TTC549 (cell line): ENCODE results near the gene HCN3.
A peak's percentile ranks its signal among the peaks of the same experiment; 100 is the strongest.
"Not testable (repeated sequence)": the region's sequence is repeated elsewhere in the genome, so short reads cannot be mapped to it uniquely, and the experiment has no call there.

Source experiments
- FAIRE-seq: peaks from 2 replicates; lab custom pipeline; 2012; peaks lifted over from hg19 to GRCh38; lab: Jason Lieb, UNC

Gene HCN3

GRCh38 chr1:155277070-155277901 is at the start of gene HCN3:
HCN3 (plus strand) TSS chr1:155277463; CDS start chr1:155277591, 128 bp downstream.
- FAIRE-seq = peak; percentile 74

GRCh38 chr1:155228096-155228427 is 49.2 kb upstream of the HCN3 start:
- no peak for FAIRE-seq

GRCh38 chr1:155231302-155231701 is 46.0 kb upstream of the HCN3 start:
- not testable (repeated sequence) for FAIRE-seq

GRCh38 chr1:155232001-155232978 is 45.0 kb upstream of the HCN3 start:
- not testable (repeated sequence) for FAIRE-seq

GRCh38 chr1:155233502-155233901 is 43.8 kb upstream of the HCN3 start:
- FAIRE-seq = not testable (repeated sequence)

- FAIRE-seq = not testable (repeated sequence)
Measured at GRCh38 chr1:155235375-155235774, 41.9 kb upstream of the HCN3 start.

GRCh38 chr1:155236451-155236850 is 40.8 kb upstream of the HCN3 start:
- no peak for FAIRE-seq

- FAIRE-seq = peak; percentile 69
Measured at GRCh38 chr1:155241069-155241679, 36.1 kb upstream of the HCN3 start.

- FAIRE-seq = no peak
Measured at GRCh38 chr1:155241841-155242264, 35.4 kb upstream of the HCN3 start.

GRCh38 chr1:155242805-155243358 is 34.4 kb upstream of the HCN3 start:
- FAIRE-seq = no peak

- FAIRE-seq = peak; percentile 96
Measured at GRCh38 chr1:155244368-155245162, 32.7 kb upstream of the HCN3 start.

- no peak for FAIRE-seq
Measured at GRCh38 chr1:155245163-155245524, 32.1 kb upstream of the HCN3 start.

GRCh38 chr1:155246796-155247195 is 30.5 kb upstream of the HCN3 start:
- FAIRE-seq = not testable (repeated sequence)

GRCh38 chr1:155247667-155248553 is 29.4 kb upstream of the HCN3 start:
- FAIRE-seq = no peak

- FAIRE-seq = no peak
Measured at GRCh38 chr1:155250246-155250632, 27.0 kb upstream of the HCN3 start.

GRCh38 chr1:155250633-155251449 is 26.4 kb upstream of the HCN3 start:
- peak; percentile 81 for FAIRE-seq

GRCh38 chr1:155251566-155251965 is 25.7 kb upstream of the HCN3 start:
- FAIRE-seq = no peak

- FAIRE-seq = no peak
Measured at GRCh38 chr1:155253208-155253607, 24.1 kb upstream of the HCN3 start.

- no peak for FAIRE-seq
Measured at GRCh38 chr1:155253797-155254196, 23.5 kb upstream of the HCN3 start.
